ENCODE results near the gene ESPNL. TPM values are rescaled to one million over a fixed set of nuclear protein-coding genes. Genes with fewer than 3 reads are reported as not detected.

ESPNL gene
- total RNA-seq, 4 donors from 2014 or later = 0.44 to 2.1 TPM; not detected in 2

- Histone ChIP-seq H3K4me1 (peaks cover 0 to 13% (median 0%) of the 10 kb centered on the region in 4 donors), H3K4me3 (no peak overlapping the region), H3K9me3 (no peaks in the 10 kb centered on the region), H3K36me3 (peaks cover 0 to 8% (median 0%) of the 10 kb centered on the region in 3 donors), H3K27ac (no peak overlapping the region), H3K27me3 (no peaks in the 10 kb centered on the region)
- no peak for DNase-seq (ENCODE audit: low spot score in 2 of 2)
- TF ChIP-seq POLR2A (IDR thresholded peaks at IDR 0.05) = no peak
- no peak for TF ChIP-seq CTCF (IDR thresholded peaks at IDR 0.05)
- 92% methylated on average over 35 of the region's 68 CpGs for WGBS, 2 donors
Measured at GRCh38 chr2:238130696-238131628, 30.8 kb downstream of the ESPNL start.

DNA sequence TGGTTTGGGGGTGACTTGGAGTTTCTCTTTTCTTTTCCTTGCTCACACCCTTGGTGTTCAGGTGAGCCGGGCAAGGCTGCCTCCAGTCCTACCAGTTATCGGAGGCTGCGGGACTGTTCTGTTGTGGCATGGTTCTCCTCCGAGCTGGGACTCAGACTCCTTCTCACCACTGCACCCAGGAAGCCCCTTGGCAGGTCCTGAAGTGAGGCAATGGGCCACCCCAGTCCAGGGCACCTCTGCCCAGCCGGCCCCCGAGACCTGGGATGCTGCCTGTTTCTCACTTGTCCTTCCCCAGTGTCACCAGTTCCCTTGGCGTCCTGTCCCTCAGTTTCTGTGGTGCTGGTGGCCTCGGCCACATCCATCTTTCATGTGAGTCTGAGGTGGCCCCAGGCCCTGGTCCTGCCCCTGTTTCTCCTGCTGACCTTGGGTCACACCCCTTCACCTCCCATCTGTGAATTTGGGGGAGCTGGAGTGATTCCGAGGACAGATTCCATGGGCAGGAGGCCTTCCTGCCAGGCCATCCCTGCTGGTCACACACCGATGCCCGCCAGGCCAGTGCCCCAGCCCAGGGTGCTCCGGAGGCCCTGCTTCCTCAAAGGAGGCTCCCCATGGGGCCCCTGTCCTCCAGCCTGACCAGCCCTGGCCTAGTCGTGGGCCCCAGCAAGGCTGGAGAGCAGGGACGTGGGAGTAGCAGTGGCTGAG lies 31.8 kb downstream of the ESPNL start:
- H3K36me3 ChIP-seq = peaks cover 0 to 8% (median 0%) of the 10 kb centered on the region in 3 donors
- no peak overlapping the region for H3K27ac ChIP-seq
- peaks cover 0 to 13% (median 0%) of the 10 kb centered on the region in 4 donors for H3K4me1 ChIP-seq
- no peak for DNase-seq (ENCODE audit: low spot score in 2 of 2)
- no peak overlapping the region for H3K4me3 ChIP-seq
- no peaks in the 10 kb centered on the region for H3K27me3 ChIP-seq
- TF ChIP-seq POLR2A (IDR thresholded peaks at IDR 0.05) (no peak), EP300 (IDR thresholded peaks at IDR 0.05) (no peak), CTCF (IDR thresholded peaks at IDR 0.05) (no peak)
- WGBS, 2 donors = 87 to 95% methylated on average over 14 of the region's 14 CpGs
- no peaks in the 10 kb centered on the region for H3K9me3 ChIP-seq

DNA sequence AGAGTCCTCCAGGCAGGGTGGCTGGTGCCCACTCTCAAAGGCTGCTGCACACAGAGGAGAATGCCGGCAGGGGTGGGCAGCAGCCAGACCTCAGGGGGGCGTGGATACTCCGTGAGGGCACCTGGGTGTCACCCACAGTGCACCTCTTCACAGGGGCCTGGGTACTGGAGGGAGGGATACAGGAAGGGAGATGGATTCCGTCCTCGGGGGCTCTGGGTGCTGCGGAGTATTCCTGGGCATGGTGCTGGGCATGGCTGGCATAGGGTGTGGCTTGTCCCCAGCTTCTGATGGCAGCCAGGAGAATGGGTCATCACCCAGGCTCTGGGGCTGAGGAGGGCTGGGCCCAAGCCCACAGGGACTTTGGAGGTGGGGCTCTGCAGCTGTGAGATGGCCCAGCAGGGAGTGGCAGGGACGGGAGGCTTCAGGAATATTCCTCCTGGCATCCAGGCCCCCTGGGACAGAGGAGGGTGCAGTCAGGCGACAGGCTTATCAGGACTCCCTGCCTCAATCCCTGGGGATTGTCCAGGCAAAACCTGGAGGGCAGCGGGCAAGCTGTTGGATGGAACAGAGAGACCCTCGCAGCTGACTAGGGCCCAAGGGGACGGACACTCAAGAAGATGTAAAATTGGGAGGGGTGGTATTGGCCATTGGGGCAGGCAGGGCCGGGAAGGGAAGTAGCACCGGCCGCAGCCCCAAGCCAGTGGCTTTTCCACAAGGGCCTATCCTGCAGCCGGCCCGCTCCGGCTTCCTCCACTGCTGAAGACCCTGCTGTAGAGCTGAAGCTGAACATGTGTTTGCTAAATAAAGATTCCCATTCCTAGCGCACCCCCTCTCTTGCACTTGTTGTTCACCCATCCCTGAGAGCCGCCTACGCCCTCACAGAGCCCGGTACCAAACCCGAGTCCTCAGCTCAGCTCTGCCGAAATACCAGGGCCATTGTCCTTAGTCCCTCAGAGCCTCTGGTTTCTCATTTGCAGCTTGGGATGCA lies 32.6 kb downstream of the ESPNL start:
- Histone ChIP-seq H3K36me3 (peaks cover 0 to 8% (median 0%) of the 10 kb centered on the region in 3 donors), H3K9me3 (no peaks in the 10 kb centered on the region), H3K27me3 (no peaks in the 10 kb centered on the region), H3K27ac (no peak overlapping the region), H3K4me1 (peaks cover 0 to 4% (median 0%) of the 10 kb centered on the region in 4 donors), H3K4me3 (no peak overlapping the region)
- TF ChIP-seq EP300 (IDR thresholded peaks at IDR 0.05) (no peak), POLR2A (IDR thresholded peaks at IDR 0.05) (no peak), CTCF (IDR thresholded peaks at IDR 0.05) (no peak)
- WGBS, 2 donors = 71 to 76% methylated on average over 20 to 22 of the region's 23 CpGs
- no peak for DNase-seq (ENCODE audit: low spot score in 2 of 2)

DNA sequence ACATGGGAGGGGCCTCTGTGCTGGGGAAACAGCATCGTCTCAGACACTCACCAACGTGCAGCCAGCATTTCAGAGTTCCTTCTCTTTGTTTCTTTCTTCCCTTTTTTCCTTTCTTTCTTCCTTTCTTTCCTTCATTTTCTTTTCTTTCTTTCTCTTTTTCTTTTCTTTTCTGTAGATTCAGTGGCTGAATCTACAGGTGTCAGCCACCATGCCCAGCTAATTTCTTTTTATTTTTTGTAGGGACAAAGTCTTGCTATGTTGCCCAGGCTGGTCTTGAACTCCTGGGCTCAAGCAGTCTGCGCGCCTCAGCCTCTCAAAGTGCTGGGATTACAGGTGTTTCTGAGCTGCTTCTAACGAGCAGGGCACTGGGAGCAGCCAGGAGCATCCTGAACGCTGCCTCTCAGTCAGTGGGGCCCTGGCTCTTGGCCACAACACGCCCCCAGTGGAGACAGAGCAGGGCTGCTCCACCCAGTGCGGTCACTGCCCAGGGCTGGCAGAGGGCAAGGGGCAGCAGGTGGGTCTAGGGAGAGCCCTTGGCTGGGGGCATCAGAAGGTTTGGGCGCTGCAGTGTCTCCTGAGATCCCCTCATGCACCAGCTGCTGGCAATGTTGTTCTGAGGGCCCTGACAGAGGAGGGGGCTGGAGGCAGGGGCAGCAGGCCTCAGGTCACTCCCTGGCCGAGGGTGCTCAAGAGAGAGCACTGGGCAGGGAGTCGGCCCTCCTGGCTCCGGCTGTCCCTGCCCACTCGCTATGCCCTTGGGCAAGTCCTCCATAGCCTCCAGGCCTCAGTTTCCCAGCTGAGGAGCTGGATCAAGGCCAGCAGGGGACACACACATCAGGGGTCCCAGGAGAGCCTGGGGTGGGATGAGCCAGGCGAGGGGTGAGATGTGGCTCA lies 33.6 kb downstream of the ESPNL start:
- Histone ChIP-seq H3K4me1 (peaks cover 0 to 9% (median 1%) of the 10 kb centered on the region in 4 donors), H3K27ac (no peak overlapping the region), H3K27me3 (peaks cover 0 to 3% of the 10 kb centered on the region in 2 donors), H3K9me3 (no peaks in the 10 kb centered on the region), H3K36me3 (peaks cover 0 to 8% (median 0%) of the 10 kb centered on the region in 3 donors), H3K4me3 (no peak overlapping the region)
- WGBS, 2 donors = 63 to 67% methylated on average over 12 to 13 of the region's 14 CpGs
- no peak for TF ChIP-seq POLR2A (IDR thresholded peaks at IDR 0.05)
- no peak for TF ChIP-seq CTCF (IDR thresholded peaks at IDR 0.05)
- no peak for TF ChIP-seq EP300 (IDR thresholded peaks at IDR 0.05)
- no peak for DNase-seq (ENCODE audit: low spot score in 2 of 2)

Measured in tibial nerve (tissue), 4 donors.